ENCODE measurements around the gene CYP2E1.
"Not testable (repeated sequence)": the region's sequence is repeated elsewhere in the genome, so short reads cannot be mapped to it uniquely, and the experiment has no call there.

CYP2E1 gene

GRCh38 chr10:133526957-133527588 lies at the start of gene CYP2E1:
CYP2E1 (plus strand) TSS chr10:133527363; CDS start chr10:133527396, 33 bp downstream.
- no peak for DNase-seq (ENCODE audit: low spot score)

- DNase-seq (ENCODE audit: low spot score) = peak; percentile 16
Measured at GRCh38 chr10:133481086-133481643, 46.0 kb upstream of the CYP2E1 start.

- DNase-seq (ENCODE audit: low spot score) = peak; percentile 7
Measured at GRCh38 chr10:133481657-133482056, 45.5 kb upstream of the CYP2E1 start.

GRCh38 chr10:133484818-133485217 lies 42.3 kb upstream of the CYP2E1 start:
- DNase-seq (ENCODE audit: low spot score) = no peak

GRCh38 chr10:133487085-133487484 lies 40.1 kb upstream of the CYP2E1 start:
- no peak for DNase-seq (ENCODE audit: low spot score)

GRCh38 chr10:133488354-133488753 lies 38.8 kb upstream of the CYP2E1 start:
- no peak for DNase-seq (ENCODE audit: low spot score)

GRCh38 chr10:133489816-133490588 lies 37.2 kb upstream of the CYP2E1 start:
- no peak for DNase-seq (ENCODE audit: low spot score)

- DNase-seq (ENCODE audit: low spot score) = not testable (repeated sequence)
Measured at GRCh38 chr10:133493562-133493961, 33.6 kb upstream of the CYP2E1 start.

- DNase-seq (ENCODE audit: low spot score) = not testable (repeated sequence)
Measured at GRCh38 chr10:133497363-133497762, 29.8 kb upstream of the CYP2E1 start.

- DNase-seq (ENCODE audit: low spot score) = not testable (repeated sequence)
Measured at GRCh38 chr10:133499176-133499575, 28.0 kb upstream of the CYP2E1 start.

GRCh38 chr10:133500897-133501296 lies 26.3 kb upstream of the CYP2E1 start:
- DNase-seq (ENCODE audit: low spot score) = not testable (repeated sequence)

- no peak for DNase-seq (ENCODE audit: low spot score)
Measured at GRCh38 chr10:133509700-133510099, 17.5 kb upstream of the CYP2E1 start.

- no peak for DNase-seq (ENCODE audit: low spot score)
Measured at GRCh38 chr10:133511408-133511807, 15.8 kb upstream of the CYP2E1 start.

GRCh38 chr10:133511907-133512528 lies 15.1 kb upstream of the CYP2E1 start:
- no peak for DNase-seq (ENCODE audit: low spot score)

- DNase-seq (ENCODE audit: low spot score) = no peak
Measured at GRCh38 chr10:133515471-133515870, 11.7 kb upstream of the CYP2E1 start.

- DNase-seq (ENCODE audit: low spot score) = no peak
Measured at GRCh38 chr10:133516057-133516456, 11.1 kb upstream of the CYP2E1 start.

GRCh38 chr10:133518517-133518916 lies 8.6 kb upstream of the CYP2E1 start:
- DNase-seq (ENCODE audit: low spot score) = not testable (repeated sequence)

- DNase-seq (ENCODE audit: low spot score) = peak; percentile 93
Measured at GRCh38 chr10:133520193-133520738, 6.9 kb upstream of the CYP2E1 start.

GRCh38 chr10:133523631-133524203 lies 3.4 kb upstream of the CYP2E1 start:
- no peak for DNase-seq (ENCODE audit: low spot score)

- no peak for DNase-seq (ENCODE audit: low spot score)
Measured at GRCh38 chr10:133525444-133525843, 1.7 kb upstream of the CYP2E1 start.

- no peak for DNase-seq (ENCODE audit: low spot score)
Measured at GRCh38 chr10:133527771-133528271, 658 bp downstream of the CYP2E1 start.

All from AG20443 (cell line).